Stimulated activated CD4-positive, alpha-beta T cell treated with anti-CD3 and anti-CD28 coated beads, TNF-alpha, amount 100 ng/mL, for 1 hour (primary cell): ENCODE results near the gene LBR.
"Not testable (repeated sequence)": the region's sequence is repeated elsewhere in the genome, so short reads cannot be mapped to it uniquely, and the experiment has no call there.

ENCODE experiments used
- DNase-seq, 3 donors: peaks; one replicate each; pipeline ENCODE4 v3.0.0-alpha.2; 2020; ENCODE audit warnings: low read depth in 3 of 3, low spot score in 1 of 3

Gene LBR

DNA sequence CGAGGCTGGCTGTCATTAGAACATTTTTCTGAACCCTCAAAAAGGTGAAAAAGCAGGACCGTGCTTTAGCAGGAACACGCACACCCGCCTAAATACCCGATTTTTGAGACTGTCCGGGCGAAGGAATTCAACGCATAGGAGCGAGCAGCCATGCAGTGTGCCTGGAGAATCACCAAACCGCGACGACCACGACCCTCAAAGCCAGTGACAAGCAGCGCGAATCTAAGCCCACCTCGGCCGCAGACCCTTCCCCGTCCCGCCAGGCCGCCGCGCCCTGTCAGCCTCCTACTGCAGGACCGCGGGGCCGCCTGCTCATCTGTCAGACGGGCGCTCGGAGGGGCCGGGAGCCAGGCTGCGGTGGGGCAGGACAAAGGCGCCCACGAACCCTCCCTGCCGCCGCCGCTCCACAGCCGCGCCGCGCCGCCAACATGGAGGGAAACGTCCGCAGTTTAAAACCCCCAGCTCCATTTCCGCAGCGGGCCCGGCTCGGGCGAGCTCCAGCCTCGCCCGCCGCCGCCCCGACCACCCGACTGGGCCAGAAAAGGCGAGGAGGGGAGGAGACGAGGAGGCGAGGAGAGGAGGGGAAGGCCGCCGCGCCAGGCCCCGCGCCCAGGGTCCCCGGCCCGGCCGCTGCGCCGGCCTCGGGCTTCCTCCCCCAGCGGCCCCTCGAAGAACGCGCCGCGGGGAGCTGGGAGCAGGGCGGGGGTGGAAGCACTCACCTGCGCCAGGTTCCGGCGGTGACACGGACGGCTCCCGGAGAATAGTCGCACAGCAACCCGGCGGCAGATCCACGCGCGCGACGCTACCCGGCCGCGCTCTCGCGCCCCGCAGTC lies at the start of gene LBR:
Gene LBR, minus strand, starts transcription at position 804 of the 833 bp plus-strand sequence. CDS start 3,963 bp downstream, outside the sequence.
- DNase-seq, result no peak

DNA sequence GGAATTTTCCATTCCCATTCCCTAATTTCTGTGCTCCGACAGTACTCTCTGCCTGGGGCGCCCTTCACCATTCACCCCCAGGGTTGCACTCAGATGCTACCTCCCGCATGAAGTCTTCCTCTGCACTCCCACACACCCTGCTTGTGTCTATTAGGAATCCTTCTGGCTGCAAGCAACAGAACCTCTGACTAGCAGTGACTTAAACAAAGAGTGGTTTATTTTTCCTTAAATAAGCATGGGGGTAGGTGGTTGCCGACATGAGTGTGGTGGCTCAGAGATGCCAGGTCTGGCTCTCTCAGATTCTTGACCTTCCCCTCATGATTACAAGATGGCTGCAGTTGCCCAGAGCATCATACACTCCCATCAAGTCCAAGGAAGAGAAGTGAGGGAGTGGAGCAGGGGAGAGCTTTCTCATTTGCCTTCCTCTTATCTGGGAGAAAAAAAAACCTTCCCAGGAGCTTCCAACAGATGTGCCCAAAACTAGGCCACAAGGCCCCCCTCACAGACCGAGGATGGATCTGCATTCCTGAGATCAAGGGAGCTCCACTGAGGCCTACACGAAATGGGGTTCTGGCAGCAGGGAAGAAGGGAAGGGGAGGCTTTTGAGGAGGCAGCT lies 49.6 kb upstream of the LBR start:
- no peak for DNase-seq

DNA sequence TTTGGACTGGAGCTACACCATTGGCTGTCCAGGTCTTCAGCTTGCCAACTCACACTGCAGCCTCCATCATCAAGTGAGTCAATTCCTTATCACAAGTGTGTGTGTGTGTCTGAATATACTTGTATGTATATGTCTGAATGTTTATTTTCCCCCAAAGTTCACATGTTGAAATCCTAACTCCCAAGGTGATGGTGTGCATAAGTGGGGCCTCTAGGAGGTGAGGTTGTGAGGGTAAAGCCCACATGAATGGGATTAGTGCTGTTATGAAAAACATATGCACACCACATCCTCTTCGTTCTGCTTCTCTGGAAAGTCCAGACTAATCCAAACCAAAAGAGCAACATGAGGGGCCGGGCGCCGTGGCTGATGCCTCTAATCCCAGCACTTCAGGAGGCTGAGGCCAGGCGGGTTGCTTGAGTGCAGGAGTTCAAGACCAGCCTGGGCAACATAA lies 48.7 kb upstream of the LBR start:
- DNase-seq, result no peak

DNA sequence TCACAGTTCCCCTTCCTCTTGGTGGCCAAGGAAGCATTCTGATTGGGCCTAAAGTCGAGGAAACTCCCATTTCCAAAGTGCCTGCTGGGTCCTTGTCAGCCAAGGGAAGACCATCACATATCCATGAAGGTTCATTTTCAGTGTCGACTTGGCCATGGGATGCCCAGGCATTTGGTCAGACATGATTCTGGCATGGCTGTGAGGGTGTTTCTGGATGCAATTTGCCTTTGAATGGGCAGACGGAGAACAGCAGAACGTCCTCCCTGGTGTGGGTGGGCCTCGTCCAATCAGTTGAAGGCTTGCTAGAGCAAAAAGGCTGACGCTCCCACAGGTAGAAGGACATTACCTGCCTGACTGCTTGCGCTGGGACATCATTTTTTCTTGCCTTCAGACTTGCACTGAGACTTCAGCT lies 48.3 kb upstream of the LBR start:
- DNase-seq, result no peak

DNA sequence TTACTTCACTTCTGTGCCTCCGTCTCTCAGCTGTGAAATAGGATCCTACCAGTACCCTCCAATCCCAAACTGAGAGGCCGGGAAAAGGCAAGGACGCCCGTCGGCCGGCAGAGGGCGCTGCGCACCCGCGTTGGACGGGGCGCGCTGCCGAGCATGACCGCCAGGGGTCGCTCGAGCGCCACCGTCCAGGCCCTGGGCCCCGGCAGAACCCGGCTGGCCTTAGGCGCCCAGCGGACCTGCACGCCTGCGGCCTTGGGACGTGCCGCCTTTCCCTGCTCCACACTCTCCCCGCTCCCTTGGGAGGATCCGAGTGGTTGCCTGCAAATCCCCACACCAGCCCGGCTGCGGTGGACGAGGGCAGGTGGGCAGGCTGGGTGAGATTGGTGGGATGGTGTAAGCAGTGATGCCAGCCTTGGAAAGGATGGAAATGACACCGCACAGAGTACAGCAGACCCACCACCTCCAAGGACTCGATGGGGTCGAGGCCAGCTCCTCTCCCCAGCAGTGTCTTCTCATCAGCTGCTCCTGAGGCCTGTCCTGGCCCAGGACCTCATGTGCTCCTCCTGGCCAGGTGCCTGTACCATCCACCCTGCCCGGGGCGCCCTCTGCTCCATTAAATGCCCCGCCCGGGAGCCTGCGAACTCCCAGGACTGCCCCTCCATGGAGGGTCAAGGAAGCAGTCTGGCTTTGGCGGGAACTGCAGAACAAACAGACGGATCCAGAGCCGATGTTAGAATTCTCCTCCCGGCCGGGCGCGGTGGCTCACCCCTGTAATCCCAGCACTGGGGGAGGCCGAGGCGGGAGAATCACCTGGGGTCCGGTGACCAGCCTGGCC lies 47.4 kb upstream of the LBR start:
- peak in 2 of 3 donors; percentile 55 to 64 for DNase-seq

DNA sequence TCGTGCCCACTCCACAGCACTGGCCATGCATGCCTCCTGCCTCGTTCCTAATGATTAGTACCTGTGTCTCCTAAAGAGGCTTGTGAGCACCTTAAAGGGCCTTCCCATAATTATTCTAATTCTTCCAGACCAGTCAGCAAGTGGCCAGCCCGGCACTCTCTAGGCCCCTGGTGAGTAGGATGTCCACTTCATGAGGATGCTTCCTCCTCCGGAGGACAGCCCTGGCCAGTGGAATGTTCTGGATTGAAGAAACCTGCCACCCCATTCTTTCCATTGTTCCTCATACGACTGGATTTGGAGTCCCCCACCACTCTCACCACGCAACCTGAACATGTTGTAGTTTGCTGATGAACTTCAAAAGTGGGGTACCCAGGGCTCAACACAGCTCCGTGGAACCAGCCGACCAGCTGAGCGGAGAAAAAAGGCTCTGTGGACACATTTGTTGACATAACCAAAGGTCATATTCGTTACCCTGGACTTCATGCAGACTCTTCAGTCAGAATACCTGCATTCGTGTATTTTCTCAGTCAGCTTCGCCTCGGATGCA lies 46.7 kb upstream of the LBR start:
- no peak for DNase-seq

DNA sequence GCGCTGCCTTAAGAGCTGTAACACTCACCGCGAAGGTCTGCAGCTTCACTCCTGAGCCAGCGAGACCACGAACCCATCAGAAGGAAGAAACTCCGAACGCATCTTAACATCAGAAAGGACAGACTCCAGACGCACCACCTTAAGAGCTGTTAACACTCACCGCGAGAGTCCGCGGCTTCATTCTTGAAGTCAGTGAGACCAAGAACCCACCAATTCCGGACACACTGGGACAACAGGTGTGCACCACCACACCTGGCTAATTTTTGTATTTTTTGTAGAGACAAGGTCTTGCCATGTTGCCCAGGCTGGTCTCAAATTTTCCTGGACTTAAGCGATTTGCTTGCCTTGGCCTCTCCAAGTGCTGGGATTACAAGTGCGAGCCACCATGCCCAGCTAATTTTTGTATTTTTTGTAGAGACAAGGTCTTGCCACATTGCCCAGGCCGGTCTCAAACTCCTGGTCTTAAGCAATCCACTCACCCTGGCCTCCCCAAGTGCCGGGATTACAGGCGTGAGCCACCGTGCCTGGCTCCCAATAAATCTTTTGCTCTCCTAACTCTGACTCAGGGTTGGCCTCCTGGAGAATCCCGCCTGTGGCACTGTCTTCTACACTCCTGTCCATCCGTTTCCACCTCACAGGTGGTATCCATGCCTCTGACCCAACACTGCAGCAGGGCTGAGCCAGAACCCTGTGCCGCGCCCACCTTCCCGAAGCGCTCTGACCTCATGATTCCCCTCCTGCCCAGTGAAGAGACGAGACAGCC lies 46.0 kb upstream of the LBR start:
- DNase-seq, result not testable (repeated sequence)

DNA sequence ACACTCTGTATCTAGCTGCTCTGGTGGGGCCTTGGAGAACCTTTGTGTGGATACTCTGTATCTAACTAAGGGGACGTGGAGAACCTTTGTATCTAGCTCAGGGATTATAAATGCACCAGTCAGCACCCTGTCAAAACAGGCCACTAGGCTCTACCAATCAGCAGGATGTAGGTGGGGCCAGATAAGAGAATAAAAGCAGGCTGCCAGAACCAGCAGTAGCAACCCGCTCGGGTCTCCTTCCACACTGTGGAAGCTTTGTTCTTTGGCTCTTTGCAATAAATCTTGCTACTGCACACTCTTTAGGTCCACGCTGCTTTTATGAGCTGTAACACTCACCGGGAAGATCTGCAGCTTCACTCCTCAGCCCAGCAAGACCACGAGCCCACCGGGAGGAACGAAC lies 45.4 kb upstream of the LBR start:
- DNase-seq, result not testable (repeated sequence)

DNA sequence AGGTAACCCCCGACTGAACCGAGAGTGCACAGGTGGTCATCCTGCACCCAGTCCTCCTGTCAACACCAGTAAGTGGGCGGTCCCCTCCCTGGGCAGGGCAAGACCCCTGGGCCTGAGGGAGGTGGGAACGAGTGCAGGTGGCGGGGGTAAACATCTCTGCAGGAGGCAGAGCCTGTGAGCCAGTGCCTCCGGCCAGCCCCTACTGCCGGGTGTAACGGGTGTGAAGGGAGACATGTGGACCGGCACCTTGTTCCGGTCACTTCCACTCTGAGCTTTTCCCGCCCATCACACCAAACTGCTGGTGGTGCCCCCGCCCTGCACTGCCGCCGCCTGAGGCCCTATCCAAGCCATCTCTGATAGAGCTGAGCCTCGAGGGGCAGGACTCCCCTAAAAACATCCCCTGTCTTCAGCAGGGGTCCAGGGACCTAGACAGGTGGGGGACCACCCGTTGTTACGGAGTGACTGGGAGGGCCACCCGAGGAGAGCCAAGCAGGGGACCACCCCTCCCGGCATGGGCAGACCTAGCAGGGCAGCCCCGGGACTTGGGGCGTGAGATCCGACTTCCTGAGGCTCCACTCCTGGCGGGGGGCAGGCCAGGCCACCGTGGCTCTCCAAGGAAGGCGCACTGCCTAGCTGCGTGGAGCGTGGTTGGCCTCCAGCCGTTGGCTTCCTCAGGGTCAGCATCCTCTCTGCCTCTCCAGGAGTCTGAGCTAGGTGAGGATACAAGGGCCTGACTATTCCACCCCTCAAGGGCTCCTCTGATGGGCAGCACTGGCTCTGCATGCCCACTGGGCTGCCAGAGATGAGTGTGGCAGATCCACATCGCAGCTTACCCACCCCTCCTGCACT lies 43.8 kb upstream of the LBR start:
- no peak for DNase-seq

DNA sequence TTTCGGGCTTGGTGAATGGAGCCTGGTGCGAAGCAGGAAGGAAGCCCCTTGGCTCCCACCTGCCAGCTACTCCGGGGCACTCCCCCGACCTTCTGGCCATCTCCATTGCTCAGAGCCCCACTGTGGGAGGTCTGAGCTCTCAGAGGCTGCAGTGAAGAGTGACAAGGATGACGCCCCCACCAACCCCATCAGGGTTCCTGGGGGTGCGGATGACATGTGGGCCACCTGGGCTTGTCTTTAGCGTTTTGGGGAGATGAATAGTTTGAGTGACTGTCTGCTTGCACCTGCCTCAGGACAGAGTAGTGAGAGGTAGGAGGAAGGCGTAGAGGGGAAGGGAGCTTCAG lies 43.2 kb upstream of the LBR start:
- no peak for DNase-seq

DNA sequence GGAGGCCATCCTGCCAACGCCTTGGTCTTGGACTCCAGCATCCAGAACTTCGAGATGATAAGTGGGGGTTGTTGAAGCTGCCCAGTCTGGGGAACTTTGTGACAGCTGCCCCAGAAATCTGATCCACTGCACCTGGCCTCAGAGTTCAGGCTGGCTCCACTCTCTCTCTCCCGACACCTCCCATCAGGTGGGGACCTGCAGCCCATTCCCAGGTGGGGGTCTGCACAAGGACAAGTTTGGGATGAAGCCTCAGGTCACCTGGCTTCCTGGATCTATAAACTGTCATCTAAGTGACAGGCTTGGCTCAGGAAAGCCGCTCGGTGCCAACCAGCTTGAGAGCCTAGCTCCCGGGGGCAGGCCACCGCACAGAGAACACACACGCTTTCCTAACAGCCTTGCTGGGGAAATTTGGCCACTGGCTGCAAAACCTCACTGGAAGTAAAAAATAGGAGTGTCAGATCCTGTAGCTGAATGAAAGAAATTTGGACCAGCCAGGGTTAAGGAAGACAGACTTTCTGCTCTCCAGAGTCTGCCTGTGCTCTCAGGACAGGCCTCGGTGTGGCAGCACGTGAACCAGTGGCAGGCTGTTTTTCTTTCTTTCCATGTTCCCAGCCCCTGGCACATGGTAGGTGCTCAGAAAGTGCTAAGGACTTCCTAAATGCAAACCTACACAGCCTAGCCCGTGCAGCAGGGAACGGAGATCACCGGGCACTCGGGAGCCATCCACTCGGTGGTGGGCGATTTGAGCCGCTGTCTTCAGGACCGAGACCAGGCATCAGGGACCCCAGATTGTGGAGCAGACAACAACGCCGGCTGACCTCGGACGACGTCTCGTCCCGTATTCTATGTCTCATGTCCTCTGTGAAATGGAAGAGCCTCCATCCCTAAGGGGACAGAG lies 42.6 kb upstream of the LBR start:
- DNase-seq, result no peak

DNA sequence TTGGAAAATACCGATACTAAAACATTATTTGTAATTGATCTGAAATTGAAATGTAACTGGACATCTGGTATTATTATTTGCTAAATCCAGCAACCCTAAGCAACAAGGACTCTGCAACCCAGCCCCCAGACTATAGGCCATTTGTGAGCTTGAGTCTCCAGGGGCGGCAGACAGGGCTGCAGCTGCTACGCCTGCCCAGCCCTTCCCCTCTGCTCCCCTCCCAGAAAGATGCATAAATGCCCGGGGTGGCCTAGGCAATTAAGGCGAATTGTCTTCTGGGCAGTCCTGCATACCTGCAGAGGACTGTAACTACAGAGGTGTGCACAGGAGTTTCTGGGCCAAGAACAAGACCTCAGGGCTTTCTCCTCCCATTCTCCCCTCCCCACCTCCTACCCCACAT lies 41.2 kb upstream of the LBR start:
- no peak for DNase-seq

DNA sequence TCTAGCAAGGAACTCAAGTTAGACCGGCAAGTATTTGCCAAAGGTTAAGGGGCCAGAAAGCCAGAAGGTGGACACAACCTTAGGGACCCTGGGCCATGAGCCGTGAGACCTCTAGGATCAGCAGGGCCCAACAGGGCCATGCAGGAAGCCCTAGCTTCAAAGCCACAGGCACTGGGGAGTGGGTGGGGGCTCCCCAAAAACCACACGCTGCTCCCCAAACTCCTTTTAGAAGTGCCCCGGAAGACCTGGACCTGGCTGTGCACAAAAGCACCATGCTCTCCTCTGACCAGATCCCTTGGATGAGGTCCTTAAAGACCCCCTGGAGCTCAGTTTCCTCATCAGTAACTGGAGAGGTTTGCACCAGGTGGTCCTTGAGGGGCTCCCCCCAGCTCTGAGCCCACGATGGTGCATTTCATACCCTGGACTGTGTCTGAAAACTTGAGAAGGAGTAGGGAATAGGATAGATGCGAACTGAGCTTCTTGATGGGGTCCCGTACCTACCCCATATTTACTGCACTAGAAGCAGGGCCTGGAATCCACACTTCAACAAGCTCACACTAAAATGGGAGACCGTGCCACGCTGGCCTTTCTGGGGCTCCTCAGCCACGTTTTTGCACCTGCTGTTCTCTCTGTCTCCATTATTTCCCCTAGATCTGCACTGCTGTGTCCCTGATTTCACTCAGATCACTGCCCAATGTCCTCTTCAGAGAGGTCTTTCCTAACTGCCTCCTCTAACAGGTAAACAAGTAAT lies 40.6 kb upstream of the LBR start:
- no peak for DNase-seq

DNA sequence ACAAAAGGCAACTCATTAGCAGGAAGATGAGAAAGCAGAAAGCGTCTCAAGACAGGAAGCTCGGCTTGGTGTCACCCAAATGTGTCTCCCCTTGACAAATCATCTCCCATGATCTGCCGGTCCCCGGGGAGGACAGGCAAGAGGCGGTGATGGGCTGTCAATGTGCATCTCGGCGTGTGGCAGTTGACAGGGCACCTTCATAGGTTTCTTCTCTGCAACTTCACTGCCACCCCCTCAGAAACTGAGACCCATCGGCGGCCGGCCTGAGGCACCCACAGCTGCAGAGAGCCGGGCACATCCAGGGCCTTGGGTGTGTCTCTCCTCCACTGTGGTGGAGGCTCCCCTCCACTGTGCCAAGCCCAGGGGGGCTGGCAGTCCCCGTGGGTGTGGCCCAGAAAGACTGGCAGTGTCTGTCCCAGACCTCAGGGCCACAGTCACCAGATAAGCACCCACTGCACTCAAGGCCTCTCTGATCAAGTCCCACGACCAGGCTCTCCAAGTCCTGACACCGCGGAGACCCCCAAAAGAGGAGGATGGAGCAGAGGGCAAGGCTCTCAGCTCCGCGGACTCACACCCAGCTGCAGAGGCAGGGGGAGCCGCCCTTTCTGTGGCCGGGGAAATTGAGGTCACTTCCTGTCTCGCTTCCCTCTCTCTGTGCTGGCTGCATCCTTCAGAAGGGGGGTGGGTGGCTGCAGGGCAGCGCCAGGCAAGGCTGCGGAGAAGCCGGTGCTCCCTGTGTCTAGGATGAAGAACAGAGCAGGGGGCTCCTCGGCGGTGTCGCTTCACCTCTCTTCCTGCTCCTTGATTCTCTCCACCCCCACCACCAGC lies 39.6 kb upstream of the LBR start:
- DNase-seq, result peak; percentile 53 to 61 (median 55)

DNA sequence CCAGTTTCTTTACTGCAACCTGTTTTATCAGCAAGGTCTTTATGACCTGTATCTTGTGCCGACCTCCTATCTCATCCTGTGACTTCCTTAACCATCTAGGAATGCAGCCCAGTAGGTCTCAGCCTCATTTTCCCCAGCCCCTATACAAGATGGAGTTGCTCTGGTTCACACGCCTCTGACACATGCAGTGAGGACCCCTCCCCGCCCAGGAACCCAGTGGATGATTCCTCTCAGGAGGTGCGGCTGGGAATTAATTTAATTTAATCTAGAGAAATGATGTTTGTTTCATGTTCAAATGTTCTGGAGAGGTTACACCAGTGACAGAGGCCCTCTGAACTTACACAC lies 39.0 kb upstream of the LBR start:
- no peak for DNase-seq

DNA sequence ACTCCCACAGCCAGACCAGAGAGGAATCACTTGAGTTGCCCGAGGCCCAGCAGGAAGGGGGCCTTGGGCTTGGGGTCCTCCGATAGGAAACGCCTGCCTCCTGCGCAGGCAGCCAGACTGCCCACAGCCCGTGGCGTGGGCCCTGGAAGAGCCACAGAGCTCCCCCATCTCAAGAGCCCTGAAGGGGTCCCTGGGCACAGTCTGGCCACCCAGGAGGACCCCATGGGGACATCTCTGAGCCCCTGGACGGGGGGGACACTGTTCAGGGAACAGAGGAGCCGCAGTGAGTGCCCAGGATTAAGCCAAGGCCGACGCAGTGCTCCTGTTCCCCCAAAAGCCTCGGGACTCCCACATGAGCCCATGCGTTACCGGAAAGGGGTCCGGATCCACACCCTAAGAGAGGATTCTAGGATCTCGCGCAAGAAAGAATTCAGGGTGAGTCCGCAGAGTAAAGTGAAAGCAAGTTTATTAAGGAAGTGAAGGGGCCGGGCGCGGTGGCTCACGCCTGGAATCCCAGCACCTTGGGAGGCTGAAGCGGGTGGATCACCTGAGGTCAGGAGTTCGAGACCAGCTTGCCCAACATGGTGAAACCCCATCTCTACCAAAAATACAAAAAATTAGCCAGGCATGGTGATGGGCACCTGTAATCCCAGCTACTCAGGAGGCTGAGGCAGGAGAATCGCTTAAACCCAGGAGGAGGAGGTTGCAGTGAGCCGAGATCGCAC lies 38.1 kb upstream of the LBR start:
- no peak for DNase-seq
